GM19240 (cell line): ENCODE measurements around the gene GAS5.
"Not testable (repeated sequence)": the region's sequence is repeated elsewhere in the genome, so short reads cannot be mapped to it uniquely, and the experiment has no call there.

Experiments
- DNase-seq: peaks from one replicate; pipeline ENCODE4 v3.0.0; 2011; ENCODE audit warnings: low spot score; ENCODE audit not compliant: insufficient read length

GAS5 gene

DNA sequence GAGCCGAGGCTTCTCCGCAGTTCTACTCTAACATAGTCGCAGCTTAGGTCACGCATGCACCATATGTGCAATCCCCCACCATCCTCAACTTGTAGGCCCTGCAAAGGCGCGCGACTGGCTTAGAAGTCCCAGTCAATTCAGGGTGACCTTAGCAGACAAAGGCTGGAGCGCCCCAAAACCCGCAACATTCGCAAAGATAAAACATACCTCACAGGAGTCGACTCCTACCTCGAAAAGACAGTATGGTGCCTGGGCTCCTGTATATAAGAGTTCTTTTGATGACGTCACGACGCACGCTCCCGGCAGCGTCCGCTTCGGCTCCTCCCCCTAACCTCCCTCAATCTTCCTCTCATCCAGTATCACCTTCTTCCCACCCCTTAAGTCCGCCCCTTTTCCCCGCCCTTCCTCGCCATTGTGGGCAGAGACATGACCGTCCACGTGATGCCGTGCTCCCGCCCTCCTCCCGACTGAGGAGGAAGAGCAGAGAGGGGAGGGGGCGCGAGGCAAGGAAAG lies at the start of gene GAS5:
GAS5 (minus strand) TSS at position 237 of the 513 bp plus-strand sequence.
- peak; percentile 75 for DNase-seq

DNA sequence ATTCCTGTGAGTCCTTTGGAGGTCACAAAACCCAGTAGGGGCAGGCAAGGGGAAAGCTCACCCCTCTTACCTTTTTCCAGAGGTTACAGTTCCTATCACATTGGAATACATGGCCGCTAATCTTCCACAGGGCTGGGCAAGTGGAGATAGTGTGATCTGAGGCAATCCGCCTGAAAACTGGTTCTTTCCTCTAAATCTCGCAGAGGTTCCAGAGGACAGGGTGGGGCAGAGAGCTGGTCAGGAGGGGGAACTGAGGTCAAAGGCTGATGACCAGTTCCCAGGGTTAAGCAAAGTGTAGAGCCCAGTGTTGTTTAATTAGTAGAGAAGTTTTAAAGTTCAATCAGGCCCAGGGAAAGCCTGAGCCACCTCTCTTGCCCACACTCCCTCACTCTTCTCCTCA lies 49.4 kb upstream of the GAS5 start, which contains the start of gene SERPINC1:
SERPINC1 (minus strand) TSS at position 179 of the 400 bp plus-strand sequence; CDS start at position 111, 68 bp downstream.
- no peak for DNase-seq

DNA sequence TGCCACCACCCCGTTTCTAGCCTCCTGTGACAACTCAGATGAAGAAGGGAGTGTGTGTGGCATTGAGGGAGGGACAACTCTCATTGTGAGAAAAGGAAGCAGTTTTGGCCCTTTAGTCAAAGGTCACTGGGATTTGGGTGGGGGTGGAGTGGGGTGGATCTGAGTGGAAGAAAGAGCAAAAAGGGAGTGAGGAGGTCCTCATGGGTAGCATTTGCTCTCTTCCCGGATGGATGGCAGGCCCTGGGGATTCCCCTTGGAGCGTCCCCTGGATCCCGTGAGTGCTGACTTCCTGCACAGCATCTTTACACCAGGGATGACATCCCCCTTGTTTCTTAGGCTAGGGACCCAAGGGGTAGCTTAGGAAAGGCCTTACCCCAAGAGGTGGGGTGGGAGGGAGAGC lies 48.9 kb upstream of the GAS5 start:
- DNase-seq: no peak

DNA sequence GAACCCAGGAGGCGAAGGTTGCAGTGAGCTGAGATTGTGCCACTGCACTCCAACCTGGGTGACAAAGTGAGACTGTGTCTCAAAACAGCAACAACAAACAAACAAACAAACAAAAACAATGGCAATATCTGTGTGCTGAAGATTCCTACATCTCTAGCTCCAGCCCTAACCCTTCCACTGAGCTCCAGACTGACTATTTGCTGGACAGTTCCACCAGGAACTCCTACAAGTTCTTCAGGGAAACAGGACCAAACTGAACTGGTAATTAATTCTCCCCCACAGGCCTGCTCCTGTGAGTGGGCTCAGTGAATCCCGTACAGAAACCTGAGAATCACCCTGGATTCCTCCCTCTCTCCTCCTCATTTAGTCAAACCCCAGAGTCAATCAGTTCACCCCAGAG lies 47.8 kb upstream of the GAS5 start:
- DNase-seq: no peak

DNA sequence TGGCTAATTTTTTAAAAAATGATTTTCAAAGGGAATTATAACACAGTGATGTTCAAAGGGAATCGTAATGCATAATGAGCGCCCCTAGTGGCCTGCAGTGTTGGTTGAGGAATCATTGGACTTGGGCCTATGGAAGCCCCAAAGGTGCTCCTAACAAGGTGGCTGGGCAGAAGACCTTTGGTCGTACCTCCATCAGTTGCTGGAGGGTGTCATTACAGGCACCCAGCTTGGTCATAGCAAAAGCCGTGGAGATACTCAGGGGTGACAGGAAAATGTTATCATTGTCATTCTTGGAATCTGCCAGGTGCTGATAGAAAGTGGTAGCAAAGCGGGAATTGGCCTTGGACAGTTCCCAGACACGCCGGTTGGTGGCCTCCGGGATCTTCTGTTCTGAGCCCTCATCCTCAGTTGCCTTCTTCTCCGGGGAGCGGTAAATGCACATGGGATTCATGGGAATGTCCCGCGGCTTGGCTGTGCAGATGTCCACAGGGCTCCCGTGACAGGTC lies 46.6 kb upstream of the GAS5 start:
- DNase-seq: peak; percentile 14

DNA sequence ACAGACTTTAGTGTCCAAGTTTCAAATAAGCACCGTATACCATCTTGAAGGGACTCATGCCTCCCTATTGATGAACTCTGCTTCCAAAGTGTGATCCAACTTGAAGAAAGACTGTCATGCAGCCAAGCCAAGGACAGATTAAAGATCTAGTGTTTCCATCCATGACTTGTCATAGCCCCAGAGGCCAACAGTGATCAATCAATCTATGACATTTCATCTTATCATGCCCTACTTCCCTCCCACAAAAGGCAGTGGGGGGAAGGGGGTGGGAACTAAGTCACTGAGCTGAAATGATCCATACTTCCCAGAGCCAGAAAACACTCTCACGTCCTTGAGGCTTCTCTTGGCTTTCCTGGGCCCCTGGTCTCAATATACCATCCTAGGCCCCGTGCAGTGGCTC lies 45.3 kb upstream of the GAS5 start:
- DNase-seq: no peak

DNA sequence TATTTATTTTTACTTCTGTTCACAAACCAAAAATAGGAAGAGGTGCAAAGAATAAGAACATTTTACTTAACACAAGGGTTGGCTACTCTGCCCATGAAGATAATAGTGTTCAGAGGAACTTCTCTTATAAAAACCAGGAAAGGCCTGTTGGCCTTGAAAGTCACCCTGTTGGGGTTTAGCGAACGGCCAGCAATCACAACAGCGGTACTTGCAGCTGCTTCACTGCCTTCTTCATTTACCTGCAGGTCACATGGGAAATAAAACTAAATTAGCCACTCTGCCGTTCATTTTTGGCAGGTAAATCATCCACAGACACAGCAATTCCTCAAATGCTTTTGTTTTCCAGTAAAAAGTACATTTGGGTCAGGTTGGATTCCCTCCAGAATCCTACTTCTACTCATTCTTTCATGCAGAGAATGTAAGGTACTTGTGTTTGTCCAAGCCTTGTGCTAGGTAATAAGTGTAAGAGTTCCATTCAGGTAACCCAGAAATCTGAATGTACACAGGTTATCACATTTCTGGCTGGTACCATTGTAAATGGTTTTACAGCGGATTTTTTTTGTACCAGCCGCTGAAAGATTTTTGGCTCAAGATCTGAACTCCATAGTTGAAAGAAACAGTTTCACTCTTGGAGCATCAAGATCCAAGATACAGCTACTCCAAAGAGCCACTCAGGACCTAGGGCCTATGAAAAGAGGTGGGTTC lies 36.2 kb upstream of the GAS5 start:
- no peak for DNase-seq

DNA sequence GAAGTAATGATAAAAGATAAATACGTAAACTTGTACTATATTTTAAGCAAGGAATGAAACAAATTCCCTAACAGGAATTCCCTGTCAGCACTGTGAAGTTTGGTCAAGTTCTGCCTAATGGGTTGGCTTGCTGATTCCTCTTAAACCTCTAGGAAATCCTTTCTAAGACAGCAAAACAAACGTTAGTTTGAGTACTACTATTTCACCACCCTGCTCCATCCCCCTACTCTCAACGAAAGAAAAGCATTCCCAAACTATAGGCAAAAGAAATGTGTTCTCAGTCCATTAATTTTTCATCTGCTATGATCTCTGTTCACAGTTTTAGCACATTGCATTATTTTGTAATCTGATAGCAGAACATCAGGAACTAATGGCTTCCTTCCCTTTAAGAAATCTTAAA lies 33.2 kb upstream of the GAS5 start:
- no peak for DNase-seq

DNA sequence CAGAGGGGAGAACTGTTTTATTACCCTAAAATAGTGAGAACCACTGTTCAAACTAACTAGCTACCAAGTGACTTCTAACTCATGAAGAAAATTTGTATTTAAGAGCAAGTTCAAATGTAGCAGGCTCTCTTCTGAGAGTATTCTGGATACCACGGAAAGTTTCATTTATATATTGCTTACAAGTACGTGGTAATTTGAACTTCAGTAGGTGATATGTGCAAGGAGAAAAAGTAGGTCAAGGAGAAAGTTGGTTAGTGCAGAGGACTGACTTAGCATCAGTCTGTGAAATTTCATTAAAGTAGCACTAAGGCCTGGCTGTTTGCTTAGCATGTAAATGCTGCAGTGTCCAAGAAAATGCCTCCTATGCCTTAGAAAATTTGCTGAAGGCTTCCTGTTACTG lies 32.6 kb upstream of the GAS5 start:
- no peak for DNase-seq

DNA sequence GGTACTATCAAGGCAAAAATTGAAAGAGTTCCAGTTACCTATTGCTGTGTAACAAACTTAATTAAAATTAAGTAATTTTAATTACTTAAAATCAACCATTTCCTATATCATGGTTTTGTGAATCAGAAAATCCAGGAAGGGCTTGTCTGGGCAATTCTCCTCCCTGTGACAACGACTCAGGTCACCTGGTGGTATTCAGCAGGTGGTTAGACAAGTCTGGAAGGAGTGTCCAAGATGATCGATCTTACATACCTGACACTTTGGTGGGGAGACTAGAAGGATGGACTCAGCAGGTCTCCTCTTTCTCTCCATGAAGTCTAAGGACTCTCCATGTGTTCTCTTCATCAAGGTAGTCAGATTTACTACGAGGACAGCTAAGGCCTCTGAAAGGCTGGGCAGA lies 26.4 kb upstream of the GAS5 start:
- DNase-seq: no peak

DNA sequence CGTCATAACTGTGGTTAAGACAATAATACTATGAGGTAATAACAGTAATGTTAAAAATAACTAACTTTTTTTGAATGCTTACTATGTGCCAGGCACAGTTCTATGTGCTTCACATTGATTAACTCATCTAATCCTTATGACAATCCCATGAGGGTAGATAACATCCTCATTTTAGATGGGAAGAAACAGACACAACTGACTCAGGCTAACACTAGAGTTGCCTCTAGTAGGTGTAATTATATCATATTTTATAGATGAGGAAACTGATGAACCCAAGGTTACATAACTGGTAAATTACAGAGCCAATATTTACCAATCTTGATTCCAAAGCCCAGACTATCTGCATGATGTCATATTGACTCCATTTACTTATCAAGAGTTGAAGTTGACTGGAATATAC lies 25.8 kb upstream of the GAS5 start:
- DNase-seq: no peak

DNA sequence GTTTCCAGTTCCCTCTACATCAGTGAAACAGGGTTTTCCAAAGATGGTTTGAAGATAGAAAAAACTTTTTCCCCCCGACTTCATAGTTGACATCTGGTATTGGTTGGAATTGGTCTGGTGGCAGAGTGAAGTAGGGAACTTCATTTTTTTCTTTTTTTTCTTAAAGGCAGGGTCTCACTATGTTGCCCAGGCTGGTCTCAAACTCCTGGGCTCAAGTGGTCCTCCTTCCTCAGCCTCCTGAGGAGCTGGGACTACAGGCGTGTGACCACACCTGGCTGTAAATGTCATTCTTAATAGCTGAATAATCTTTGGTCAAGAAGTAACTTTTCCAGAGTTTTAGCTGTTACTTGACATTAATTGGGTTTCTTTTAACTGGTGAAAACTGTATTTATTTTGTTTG lies 22.1 kb upstream of the GAS5 start:
- no peak for DNase-seq

DNA sequence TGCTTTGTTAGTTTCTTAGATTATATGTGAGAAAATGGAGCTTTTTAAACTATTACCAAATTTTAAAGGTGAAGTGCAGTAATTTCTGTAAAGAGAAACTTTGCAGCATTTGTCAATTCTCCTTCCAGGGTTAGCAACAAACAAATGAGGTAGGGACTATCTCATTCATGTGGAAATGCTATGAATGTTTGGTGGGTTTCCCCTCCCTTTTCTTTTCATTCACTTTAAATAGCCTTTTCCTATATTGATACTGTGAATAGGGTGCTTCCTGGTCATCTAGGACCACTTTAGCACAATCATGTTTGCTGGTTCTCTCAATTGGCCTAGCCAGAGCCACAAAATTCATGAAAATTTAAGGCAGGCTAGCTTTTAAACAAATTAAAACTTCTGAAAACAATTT lies 21.0 kb upstream of the GAS5 start:
- DNase-seq: no peak

DNA sequence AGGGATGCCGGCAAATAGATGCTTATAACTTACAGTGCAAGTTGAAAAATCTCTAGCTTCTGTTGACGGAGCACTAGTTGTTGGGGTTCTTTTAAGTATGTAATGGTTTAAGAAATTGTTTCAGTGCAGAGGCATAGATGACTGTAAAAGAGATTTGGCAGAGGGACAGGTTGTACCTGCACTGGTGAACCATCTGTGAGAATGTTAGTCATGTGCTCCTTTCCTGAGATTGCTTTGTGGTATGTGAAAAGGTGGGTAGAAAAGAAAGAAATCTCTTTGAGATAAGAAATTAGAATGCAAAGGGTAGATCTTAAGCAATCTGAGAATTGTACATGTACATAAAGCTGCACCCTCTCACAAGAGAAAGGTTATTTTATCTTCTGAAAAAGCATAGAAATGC lies 19.8 kb upstream of the GAS5 start:
- no peak for DNase-seq

DNA sequence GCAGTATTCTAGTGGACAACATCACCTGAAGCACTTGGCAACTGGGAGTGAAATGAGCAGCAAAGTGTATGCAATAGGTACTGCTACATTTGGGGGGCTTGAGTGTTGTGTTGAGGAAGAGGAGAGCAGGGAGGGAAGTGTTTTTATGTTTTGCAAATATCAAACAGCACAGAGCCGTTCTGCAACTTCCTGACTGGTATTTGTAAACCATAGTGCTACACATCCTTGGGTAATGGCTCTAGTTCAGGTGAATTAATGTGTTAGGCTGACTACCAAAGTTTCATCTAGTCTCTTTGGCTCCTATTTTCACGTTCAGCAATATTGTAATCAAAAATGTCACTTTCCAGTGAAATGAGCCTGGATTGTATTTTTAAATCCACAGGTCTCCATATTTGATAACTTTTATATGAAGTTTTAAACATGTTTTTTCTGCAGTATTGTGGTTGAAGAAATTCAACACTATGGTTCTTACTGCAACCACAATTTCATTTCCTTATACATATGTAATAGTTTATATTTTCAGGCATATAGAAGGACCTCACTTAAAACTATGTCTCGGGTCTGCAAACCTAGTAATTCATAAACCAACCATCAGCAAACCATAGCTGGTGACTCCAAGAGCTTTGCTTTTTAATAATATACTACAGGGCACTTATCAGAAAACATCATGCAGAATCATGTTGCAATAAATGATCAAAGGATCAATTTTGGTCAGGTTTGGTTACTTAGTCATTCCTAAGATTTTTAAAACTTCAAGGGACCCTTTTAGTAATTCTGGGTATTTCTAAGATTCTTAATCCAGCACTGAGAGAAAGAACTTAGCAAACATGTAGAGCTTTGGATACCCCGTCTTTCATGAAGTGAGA lies 19.2 kb upstream of the GAS5 start:
- DNase-seq: no peak

DNA sequence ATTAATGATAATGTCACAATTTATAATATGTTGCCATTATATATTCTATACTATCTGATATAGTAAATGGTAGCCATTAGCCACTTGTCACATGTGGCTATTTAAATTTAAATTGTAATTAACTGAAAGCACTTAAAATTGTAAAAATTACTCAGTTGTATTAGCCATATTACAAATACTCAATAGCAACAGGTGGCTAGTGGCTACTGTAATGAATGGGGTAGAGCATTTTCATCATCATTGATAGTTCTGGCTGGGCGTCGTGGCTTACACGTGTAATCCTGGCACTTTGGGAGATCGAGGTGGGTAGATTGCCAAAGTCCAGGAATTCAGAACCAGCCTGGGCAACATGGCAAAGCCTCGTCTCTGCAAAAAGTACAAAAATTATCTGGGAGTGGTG lies 16.9 kb upstream of the GAS5 start:
- no peak for DNase-seq

DNA sequence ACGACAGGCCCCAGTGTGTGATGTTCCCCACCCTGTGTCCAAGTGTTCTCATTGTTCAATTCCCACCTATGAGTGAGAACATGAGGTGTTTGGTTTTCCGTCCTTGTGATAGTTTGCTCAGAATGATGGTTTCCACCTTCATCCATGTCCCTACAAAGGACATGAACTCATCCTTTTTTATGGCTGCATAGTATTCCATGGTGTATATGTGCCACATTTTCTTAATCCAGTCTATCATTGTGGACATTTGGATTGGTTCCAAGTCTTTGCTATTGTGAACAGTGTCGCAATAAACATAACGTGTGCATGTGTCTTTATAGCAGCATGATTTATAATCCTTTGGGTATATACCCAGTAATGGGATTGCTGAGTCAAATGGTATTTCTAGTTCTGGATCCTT lies 13.3 kb upstream of the GAS5 start:
- not testable (repeated sequence) for DNase-seq

DNA sequence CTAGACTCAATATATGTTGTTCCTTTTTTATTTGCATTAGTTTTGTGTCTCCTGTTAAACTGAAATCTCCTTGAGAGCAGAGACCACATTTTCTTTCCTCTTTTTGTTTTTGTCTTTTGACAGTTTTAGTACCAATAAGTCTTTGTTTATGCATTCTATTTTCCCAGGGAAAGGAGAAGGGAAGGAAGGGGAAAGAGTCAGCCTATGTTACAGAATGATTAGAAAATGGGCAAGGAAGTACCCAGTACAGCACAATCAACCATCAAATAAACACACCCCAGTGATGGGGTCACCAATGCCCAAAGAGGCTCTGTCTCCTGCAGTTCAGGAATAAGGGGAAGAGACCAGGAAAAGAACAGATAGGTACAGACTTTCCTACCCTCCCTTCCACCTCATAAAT lies 10.5 kb upstream of the GAS5 start:
- no peak for DNase-seq

DNA sequence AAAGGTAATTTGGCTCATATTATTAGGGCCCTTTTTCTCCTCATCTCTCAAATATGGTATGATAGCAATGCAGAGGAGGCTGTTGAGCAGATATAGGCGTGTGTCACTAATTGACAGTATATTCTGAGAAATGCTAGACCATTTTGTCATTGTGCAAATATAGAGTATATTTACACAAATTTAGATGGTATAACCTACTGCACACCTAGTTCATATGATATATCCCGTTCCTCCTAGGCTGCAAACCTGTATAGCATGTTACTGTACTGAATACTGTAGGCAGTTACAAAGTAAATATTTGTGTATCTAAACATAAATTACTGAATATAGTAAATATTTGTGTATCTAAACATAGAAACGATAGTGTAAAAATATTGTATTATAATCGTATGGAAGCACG lies 8.9 kb upstream of the GAS5 start:
- no peak for DNase-seq

DNA sequence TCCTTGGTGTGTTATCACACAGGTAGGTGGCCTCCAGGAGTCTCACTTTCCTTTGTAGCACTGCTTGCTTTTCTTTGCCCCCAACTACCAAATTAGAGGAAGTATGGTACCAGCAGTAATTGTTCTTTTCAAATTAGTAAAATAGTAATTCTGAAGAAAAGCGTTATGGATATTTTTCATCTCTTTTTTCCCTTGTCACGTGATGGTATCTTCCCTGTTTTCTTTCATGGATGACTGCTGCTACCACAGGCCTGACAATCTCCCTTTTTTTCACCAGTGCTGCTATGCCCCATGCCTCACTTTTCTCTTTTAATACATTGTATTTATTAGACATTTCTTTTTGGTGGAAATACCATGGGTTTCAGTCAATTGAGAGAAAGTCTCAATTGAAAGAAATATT lies 3.7 kb upstream of the GAS5 start:
- no peak for DNase-seq

DNA sequence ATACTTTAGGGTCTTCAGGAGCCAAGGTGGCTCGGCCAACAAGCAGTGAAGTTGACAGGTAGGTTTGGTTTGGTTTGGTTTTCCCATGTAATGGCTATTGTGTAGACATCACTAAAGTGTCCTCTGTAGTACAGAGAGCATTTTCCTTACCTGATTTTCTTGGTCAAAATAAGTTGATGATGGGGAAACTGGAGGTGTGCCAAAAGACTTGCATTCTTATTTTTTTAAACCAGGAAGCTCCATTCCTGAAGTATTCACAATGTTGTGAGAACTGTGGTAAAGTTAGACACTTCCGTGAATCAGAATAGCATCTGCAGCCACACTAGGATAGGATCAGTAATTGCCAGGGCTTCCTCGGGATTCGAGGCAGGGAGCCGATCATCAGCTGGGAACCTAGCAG lies 3.3 kb upstream of the GAS5 start:
- DNase-seq: no peak
